Retinal pigment epithelial cell (primary cell): Measurements from ENCODE around the gene PRTG.

Experiments used
- DNase-seq: peaks from one replicate; pipeline ENCODE4 v3.0.0-alpha.2; 2010; ENCODE audit warnings: low read depth
- H3K4me3 ChIP-seq: 2 replicates; pipeline ENCODE4 v1.5.1; 2011; ENCODE audit warnings: mild to moderate bottlenecking, low read length, control low read depth, moderate library complexity
- TF ChIP-seq, protein P1 (sequence below): conservative IDR thresholded peaks from 2 replicates; pipeline ENCODE4 v1.5.1; 2011; ENCODE audit warnings: low read depth, low read length, control low read depth, inconsistent platforms

PRTG gene

DNA sequence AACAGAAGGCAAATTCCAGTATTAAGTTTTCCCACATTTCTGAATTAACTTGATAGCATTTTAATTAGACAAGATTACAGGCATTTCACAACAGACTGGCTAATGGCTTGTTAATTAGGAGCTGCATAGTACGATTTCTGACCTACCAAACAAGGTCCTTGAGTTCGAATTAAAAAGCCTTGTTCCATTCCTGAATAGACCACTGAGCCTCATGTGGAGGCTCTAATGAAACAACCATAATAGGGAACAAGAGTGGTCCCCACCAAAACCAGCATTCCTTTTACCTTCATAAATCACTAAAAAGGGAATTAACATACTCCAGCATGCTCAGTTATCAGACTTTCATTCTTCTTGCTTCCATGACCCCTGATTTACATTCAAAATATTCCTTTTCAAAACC lies 66.4 kb downstream of the PRTG start:
- no peak overlapping the region for H3K4me3 ChIP-seq
- TF ChIP-seq, protein P1, sequence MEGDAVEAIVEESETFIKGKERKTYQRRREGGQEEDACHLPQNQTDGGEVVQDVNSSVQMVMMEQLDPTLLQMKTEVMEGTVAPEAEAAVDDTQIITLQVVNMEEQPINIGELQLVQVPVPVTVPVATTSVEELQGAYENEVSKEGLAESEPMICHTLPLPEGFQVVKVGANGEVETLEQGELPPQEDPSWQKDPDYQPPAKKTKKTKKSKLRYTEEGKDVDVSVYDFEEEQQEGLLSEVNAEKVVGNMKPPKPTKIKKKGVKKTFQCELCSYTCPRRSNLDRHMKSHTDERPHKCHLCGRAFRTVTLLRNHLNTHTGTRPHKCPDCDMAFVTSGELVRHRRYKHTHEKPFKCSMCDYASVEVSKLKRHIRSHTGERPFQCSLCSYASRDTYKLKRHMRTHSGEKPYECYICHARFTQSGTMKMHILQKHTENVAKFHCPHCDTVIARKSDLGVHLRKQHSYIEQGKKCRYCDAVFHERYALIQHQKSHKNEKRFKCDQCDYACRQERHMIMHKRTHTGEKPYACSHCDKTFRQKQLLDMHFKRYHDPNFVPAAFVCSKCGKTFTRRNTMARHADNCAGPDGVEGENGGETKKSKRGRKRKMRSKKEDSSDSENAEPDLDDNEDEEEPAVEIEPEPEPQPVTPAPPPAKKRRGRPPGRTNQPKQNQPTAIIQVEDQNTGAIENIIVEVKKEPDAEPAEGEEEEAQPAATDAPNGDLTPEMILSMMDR, result no peak
- no peak for DNase-seq

- TF ChIP-seq, protein P1, result no peak
- H3K4me3 ChIP-seq, result no peak overlapping the region
- DNase-seq, result no peak
These were observed 69.7 kb downstream of the PRTG start for GRCh38 chr15:55673287-55673686.

DNA sequence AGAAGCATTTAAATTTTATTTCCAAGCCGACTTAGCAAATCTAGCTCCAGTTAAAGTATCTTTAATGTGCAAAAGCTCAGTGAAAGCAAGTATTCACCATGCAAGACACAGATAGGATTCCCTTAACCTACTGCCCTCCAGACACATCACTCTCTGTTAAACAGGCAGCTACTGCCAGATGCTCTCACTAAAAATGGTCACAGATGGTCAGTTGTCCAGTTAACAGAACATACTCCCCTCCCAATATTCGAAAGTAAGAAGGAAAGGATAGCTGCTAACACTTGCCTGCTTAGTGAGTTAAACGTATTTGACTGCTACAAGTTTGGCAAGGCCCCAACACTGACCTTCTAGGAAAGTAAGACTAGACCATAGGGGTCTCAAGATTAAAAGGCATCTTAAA lies 73.7 kb downstream of the PRTG start:
- DNase-seq, result no peak
- TF ChIP-seq, protein P1, result no peak

GRCh38 chr15:55665605-55666227 lies 77.2 kb downstream of the PRTG start:
- TF ChIP-seq, protein P1, result no peak
- DNase-seq, result no peak
- no peak overlapping the region for H3K4me3 ChIP-seq

More for the DNA sequence above, 73.7 kb downstream of the PRTG start:
- H3K4me3 ChIP-seq, result no peak overlapping the region

GRCh38 chr15:55661428-55661827 lies 81.5 kb downstream of the PRTG start:
- no peak overlapping the region for H3K4me3 ChIP-seq
- TF ChIP-seq, protein P1, result no peak

DNA sequence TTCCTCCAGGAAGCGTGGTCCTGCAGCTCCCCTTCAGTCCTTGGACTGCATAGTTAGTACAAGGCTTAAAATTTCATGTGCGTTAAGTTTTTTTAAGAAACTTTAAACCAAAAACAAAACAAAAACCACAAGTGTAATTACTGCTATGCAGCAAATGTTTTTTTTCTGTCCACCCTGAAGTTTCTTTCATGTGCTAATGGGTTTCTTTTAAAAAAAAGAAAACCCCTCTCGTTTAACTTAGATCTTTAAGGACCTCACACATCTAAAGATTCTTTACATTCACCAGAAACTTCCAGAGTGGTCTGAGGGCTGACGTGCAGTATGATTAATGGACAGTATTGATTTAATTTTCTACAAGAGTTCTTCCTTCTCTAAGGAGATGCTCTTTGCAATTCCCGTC lies 82.8 kb downstream of the PRTG start:
- H3K4me3 ChIP-seq, result no peak overlapping the region
- no peak for DNase-seq
- TF ChIP-seq, protein P1, result no peak

More at GRCh38 chr15:55661428-55661827, 81.5 kb downstream of the PRTG start:
- DNase-seq, result no peak

DNA sequence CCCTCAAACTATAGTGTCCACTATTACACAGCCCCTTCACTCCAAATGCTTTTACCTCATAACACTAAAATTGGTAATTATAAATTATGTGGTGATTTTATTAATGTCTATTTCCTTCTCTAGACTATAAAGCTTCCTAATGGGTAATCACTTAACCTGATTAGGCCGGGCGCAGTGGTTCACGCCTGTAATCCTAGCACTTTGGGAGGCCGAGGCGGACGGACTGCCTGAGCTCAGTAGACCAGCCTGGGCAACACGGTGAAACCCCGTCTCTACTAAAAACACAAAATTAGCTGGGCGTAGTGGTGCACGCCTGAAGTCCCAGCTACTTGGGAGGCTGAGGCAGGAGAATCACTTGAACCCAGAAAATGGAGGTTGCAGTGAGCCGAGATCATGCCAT lies 83.5 kb downstream of the PRTG start:
- H3K4me3 ChIP-seq, result no peak overlapping the region
- TF ChIP-seq, protein P1, result no peak
- no peak for DNase-seq
